GM12874 (cell line): ENCODE results near the gene ADGRL1.

ENCODE experiments used
- CTCF ChIP-seq: IDR thresholded peaks from 2 replicates; pipeline ENCODE4 v1.5.1; 2011; ENCODE audit warnings: low read depth, mild to moderate bottlenecking, control low read depth, low read length, moderate library complexity; ENCODE audit not compliant: insufficient read depth

Gene ADGRL1

GRCh38 chr19:14101003-14101545, 104.9 kb downstream of the ADGRL1 start:
- no peak for TF ChIP-seq CTCF
